HG02763 (cell line): ENCODE results near the gene PLIN1.
"Not testable (repeated sequence)": the region's sequence is repeated elsewhere in the genome, so short reads cannot be mapped to it uniquely, and the experiment has no call there.

Experiments used
- ATAC-seq: cut with Tn5 transposase; IDR thresholded peaks from one replicate; pipeline ENCODE4 v1.9.1; 2021; ENCODE audit warnings: mild to moderate bottlenecking, moderate library complexity; ENCODE audit not compliant: unreplicated experiment

PLIN1 gene

GRCh38 chr15:89679212-89679611 lies at the start of gene PLIN1:
Gene PLIN1, minus strand, starts transcription at chr15:89679367. Its CDS starts 1,878 bp downstream, at chr15:89677489.
- no peak for ATAC-seq

- no peak for ATAC-seq
These were observed 49.1 kb upstream of the PLIN1 start for GRCh38 chr15:89728254-89728653.

GRCh38 chr15:89725064-89725463 lies 45.9 kb upstream of the PLIN1 start:
- ATAC-seq, result no peak

GRCh38 chr15:89724621-89725020 lies 45.5 kb upstream of the PLIN1 start:
- ATAC-seq, result no peak

- ATAC-seq, result no peak
These were observed 43.9 kb upstream of the PLIN1 start for GRCh38 chr15:89723031-89723430.

- no peak for ATAC-seq
These were observed 35.6 kb upstream of the PLIN1 start for GRCh38 chr15:89714775-89715174.

GRCh38 chr15:89707577-89707976 lies 28.4 kb upstream of the PLIN1 start:
- no peak for ATAC-seq

- ATAC-seq, result no peak
These were observed 25.2 kb upstream of the PLIN1 start for GRCh38 chr15:89704411-89704810.

- no peak for ATAC-seq
These were observed 16.0 kb upstream of the PLIN1 start for GRCh38 chr15:89695198-89695597.

GRCh38 chr15:89693696-89694095 lies 14.5 kb upstream of the PLIN1 start:
- no peak for ATAC-seq

GRCh38 chr15:89693091-89693490 lies 13.9 kb upstream of the PLIN1 start:
- ATAC-seq, result no peak

GRCh38 chr15:89690276-89691218 lies 11.4 kb upstream of the PLIN1 start, which contains the start of the genes PEX11A and WDR93:
Gene PEX11A, minus strand, starts transcription at chr15:89690754. Its CDS starts 122 bp downstream, at chr15:89690632.
Gene WDR93, plus strand, starts transcription at chr15:89690811. Its CDS starts 10,936 bp downstream, at chr15:89701747.
- ATAC-seq, result peak; percentile 88

- ATAC-seq, result not testable (repeated sequence)
These were observed 10.7 kb upstream of the PLIN1 start for GRCh38 chr15:89689930-89690275.

- no peak for ATAC-seq
These were observed 7.4 kb upstream of the PLIN1 start for GRCh38 chr15:89686522-89686921.

GRCh38 chr15:89685995-89686394 lies 6.8 kb upstream of the PLIN1 start:
- no peak for ATAC-seq

- ATAC-seq, result no peak
These were observed 2.0 kb upstream of the PLIN1 start for GRCh38 chr15:89681146-89681545.

- ATAC-seq, result no peak
These were observed 1.2 kb upstream of the PLIN1 start for GRCh38 chr15:89680282-89680873.

- no peak for ATAC-seq
These were observed 1.8 kb downstream of the PLIN1 start for GRCh38 chr15:89677381-89677780.

- ATAC-seq, result no peak
These were observed 3.6 kb downstream of the PLIN1 start for GRCh38 chr15:89675606-89676005.

GRCh38 chr15:89674526-89674925 lies 4.6 kb downstream of the PLIN1 start:
- ATAC-seq, result no peak

GRCh38 chr15:89673165-89673512 lies 6.0 kb downstream of the PLIN1 start:
- no peak for ATAC-seq
